ENCODE results near the gene SSTR5. TPM values are rescaled to one million over a fixed set of nuclear protein-coding genes. Genes with fewer than 3 reads are reported as not detected.

Gene SSTR5
- total and polyA plus RNA-seq, 10 of the 15 experiments (the other 5 are each of a cell fraction or from before 2014, with no cell fraction given): not detected

DNA sequence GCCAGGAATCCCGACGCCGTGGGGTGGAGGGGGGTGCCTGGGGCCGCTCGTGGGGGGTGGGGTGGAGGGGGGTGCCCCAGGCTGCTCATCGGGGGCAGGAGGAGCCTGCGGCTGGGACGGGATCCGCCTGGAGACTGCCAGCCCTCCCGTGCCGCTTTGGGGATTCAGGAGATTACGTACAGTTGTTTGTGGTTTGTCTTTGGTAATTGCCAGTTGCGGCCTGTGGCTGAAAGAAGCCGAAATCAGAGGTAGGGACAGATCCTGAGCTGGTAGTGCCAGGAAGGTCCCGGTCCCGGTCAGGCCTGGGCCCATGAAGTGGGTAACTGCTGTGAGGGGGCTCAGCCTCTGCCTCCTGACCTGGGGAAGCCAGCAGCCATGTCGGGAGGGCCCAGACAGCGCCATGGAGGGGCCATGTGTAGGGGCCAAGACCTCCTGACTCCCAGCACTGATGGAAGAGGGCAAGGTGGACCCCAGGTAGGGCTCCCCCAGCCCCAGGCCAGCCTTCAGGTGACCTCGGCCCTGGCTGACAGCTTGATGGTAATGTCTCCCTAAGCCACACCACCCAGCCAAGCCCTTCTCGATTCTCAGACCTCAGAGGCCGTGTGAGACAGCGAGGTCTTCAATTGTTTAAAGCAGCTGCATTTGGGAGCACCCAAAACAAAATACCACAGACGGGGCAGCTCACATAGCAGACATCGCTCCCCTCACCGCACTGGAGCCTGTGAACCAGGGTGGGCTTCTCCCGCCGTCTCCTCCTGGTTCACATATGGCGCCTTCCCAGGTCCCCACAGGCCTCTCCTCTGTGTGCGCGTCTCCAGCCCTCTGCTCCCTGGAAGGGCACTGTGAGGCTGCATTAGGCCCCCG lies 34.9 kb upstream of the SSTR5 start:
- intact Hi-C loops (cut with micrococcal nuclease; ENCODE audit: unreplicated experiment): no loop called here
- no peak for TF ChIP-seq CHD2 (IDR thresholded peaks at IDR 0.05; ENCODE audit: borderline replicate concordance, low read depth, low read length)
- TF ChIP-seq, protein P1, sequence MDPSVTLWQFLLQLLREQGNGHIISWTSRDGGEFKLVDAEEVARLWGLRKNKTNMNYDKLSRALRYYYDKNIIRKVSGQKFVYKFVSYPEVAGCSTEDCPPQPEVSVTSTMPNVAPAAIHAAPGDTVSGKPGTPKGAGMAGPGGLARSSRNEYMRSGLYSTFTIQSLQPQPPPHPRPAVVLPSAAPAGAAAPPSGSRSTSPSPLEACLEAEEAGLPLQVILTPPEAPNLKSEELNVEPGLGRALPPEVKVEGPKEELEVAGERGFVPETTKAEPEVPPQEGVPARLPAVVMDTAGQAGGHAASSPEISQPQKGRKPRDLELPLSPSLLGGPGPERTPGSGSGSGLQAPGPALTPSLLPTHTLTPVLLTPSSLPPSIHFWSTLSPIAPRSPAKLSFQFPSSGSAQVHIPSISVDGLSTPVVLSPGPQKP (IDR thresholded peaks at IDR 0.05; ENCODE audit: low read depth, low read length): no peak
- no peak for TF ChIP-seq ZBED1 (IDR thresholded peaks at IDR 0.05; ENCODE audit: borderline replicate concordance)
- TF ChIP-seq CBX5 (IDR thresholded peaks at IDR 0.05; ENCODE audit: low read depth): no peak
- no peak for TF ChIP-seq CREB1 (IDR thresholded peaks at IDR 0.05; ENCODE audit: low read depth)
- TF ChIP-seq, protein P2, sequence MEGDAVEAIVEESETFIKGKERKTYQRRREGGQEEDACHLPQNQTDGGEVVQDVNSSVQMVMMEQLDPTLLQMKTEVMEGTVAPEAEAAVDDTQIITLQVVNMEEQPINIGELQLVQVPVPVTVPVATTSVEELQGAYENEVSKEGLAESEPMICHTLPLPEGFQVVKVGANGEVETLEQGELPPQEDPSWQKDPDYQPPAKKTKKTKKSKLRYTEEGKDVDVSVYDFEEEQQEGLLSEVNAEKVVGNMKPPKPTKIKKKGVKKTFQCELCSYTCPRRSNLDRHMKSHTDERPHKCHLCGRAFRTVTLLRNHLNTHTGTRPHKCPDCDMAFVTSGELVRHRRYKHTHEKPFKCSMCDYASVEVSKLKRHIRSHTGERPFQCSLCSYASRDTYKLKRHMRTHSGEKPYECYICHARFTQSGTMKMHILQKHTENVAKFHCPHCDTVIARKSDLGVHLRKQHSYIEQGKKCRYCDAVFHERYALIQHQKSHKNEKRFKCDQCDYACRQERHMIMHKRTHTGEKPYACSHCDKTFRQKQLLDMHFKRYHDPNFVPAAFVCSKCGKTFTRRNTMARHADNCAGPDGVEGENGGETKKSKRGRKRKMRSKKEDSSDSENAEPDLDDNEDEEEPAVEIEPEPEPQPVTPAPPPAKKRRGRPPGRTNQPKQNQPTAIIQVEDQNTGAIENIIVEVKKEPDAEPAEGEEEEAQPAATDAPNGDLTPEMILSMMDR (IDR thresholded peaks at IDR 0.05 in 2 of 3, conservative IDR thresholded peaks at IDR 0.05 in 1 of 3; ENCODE audit: control insufficient read depth in 2 of 3, extremely low read depth in 1 of 3, insufficient read depth in 1 of 3, low read depth in 3 of 3, low read length in 3 of 3): no peak
- TF ChIP-seq, protein P3, sequence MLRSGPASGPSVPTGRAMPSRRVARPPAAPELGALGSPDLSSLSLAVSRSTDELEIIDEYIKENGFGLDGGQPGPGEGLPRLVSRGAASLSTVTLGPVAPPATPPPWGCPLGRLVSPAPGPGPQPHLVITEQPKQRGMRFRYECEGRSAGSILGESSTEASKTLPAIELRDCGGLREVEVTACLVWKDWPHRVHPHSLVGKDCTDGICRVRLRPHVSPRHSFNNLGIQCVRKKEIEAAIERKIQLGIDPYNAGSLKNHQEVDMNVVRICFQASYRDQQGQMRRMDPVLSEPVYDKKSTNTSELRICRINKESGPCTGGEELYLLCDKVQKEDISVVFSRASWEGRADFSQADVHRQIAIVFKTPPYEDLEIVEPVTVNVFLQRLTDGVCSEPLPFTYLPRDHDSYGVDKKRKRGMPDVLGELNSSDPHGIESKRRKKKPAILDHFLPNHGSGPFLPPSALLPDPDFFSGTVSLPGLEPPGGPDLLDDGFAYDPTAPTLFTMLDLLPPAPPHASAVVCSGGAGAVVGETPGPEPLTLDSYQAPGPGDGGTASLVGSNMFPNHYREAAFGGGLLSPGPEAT (IDR thresholded peaks at IDR 0.05; ENCODE audit: low read depth): no peak
- TF ChIP-seq, protein P4, sequence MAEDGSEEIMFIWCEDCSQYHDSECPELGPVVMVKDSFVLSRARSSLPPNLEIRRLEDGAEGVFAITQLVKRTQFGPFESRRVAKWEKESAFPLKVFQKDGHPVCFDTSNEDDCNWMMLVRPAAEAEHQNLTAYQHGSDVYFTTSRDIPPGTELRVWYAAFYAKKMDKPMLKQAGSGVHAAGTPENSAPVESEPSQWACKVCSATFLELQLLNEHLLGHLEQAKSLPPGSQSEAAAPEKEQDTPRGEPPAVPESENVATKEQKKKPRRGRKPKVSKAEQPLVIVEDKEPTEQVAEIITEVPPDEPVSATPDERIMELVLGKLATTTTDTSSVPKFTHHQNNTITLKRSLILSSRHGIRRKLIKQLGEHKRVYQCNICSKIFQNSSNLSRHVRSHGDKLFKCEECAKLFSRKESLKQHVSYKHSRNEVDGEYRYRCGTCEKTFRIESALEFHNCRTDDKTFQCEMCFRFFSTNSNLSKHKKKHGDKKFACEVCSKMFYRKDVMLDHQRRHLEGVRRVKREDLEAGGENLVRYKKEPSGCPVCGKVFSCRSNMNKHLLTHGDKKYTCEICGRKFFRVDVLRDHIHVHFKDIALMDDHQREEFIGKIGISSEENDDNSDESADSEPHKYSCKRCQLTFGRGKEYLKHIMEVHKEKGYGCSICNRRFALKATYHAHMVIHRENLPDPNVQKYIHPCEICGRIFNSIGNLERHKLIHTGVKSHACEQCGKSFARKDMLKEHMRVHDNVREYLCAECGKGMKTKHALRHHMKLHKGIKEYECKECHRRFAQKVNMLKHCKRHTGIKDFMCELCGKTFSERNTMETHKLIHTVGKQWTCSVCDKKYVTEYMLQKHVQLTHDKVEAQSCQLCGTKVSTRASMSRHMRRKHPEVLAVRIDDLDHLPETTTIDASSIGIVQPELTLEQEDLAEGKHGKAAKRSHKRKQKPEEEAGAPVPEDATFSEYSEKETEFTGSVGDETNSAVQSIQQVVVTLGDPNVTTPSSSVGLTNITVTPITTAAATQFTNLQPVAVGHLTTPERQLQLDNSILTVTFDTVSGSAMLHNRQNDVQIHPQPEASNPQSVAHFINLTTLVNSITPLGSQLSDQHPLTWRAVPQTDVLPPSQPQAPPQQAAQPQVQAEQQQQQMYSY (CRISPR knock-in tag; IDR thresholded peaks at IDR 0.05): no peak
- TF ChIP-seq, protein P5, sequence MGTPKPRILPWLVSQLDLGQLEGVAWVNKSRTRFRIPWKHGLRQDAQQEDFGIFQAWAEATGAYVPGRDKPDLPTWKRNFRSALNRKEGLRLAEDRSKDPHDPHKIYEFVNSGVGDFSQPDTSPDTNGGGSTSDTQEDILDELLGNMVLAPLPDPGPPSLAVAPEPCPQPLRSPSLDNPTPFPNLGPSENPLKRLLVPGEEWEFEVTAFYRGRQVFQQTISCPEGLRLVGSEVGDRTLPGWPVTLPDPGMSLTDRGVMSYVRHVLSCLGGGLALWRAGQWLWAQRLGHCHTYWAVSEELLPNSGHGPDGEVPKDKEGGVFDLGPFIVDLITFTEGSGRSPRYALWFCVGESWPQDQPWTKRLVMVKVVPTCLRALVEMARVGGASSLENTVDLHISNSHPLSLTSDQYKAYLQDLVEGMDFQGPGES (IDR thresholded peaks at IDR 0.05): no peak

More for the DNA sequence above, 34.9 kb upstream of the SSTR5 start:
- Histone ChIP-seq H2AFZ (ENCODE audit: control insufficient read depth, low read depth, low read length) (no peak overlapping the region), H3K36me3 (ENCODE audit: control insufficient read depth in 2 of 2, insufficient read depth in 2 of 2, low read length in 1 of 2) (no peaks in the 10 kb centered on the region), H3K79me2 (ENCODE audit: control insufficient read depth, insufficient read depth, low read length) (no peaks in the 10 kb centered on the region), H3K27ac (ENCODE audit: control insufficient read depth, insufficient read depth) (no peak overlapping the region), H3K4me1 (ENCODE audit: control insufficient read depth, insufficient read depth, low read length) (no peaks in the 10 kb centered on the region), H3K4me2 (ENCODE audit: control insufficient read depth, insufficient read depth) (no peak overlapping the region), H3K9ac (ENCODE audit: control insufficient read depth, insufficient read depth, low read length) (no peak overlapping the region), H4K20me1 (ENCODE audit: control insufficient read depth, insufficient read depth) (no peaks in the 10 kb centered on the region), H3K4me3 (no peak overlapping the region), H3K27me3 (replicated peaks in 1 of 2; ENCODE audit: control insufficient read depth in 2 of 2, insufficient read depth in 2 of 2, low read length in 1 of 2) (no peaks in the 10 kb centered on the region), H3K9me3 (replicated peaks; ENCODE audit: control insufficient read depth, insufficient read depth, low read length) (no peaks in the 10 kb centered on the region; the same call in 2 of the 3 replicates)
- FAIRE-seq (no peak), DNase-seq (ENCODE audit: low read depth, low spot score) (no peak), ATAC-seq (no peak)
- in situ Hi-C loops (cut with MboI): no loop called here
- no TSS peak for BruUV-seq (replicated peaks)
- POLR2A ChIA-PET: no interaction called here
- SMC1A ChIA-PET (ENCODE audit: uncharacterized antibody, unreplicated experiment): no interaction called here
- CTCF ChIA-PET: no interaction called here
- WGBS (ENCODE audit: insufficient coverage, insufficient replicate concordance, low lambda C conversion rate, missing lambda C conversion rate): 49% methylated on average over 24 of the region's 31 CpGs
- RAD21 ChIA-PET (ENCODE audit: unreplicated experiment): no interaction called here

All from GM12878 (cell line).